ENCODE measurements around the gene YIF1A. TPM values are rescaled to one million over a fixed set of nuclear protein-coding genes. Genes with fewer than 3 reads are reported as not detected.

YIF1A gene
- total RNA-seq, 1 experiment from 2014 or later, result 54.7 TPM

GRCh38 chr11:66324664-66325063 lies 35.7 kb upstream of the YIF1A start:
- TF ChIP-seq EGR1 (IDR thresholded peaks at IDR 0.05; ENCODE audit: low read depth), result no peak
- no peak for TF ChIP-seq YY1 (IDR thresholded peaks at IDR 0.05; ENCODE audit: extremely low read depth, insufficient replicate concordance, low read depth, low read length)
- no peak for TF ChIP-seq CEBPB (IDR thresholded peaks at IDR 0.05; ENCODE audit: low read depth)
- TF ChIP-seq REST (IDR thresholded peaks at IDR 0.05; ENCODE audit: low read depth), result no peak
- TF ChIP-seq EZH2phosphoT487 (IDR thresholded peaks at IDR 0.05; ENCODE audit: borderline replicate concordance), result no peak
- TF ChIP-seq ZNF274 (IDR thresholded peaks at IDR 0.05; ENCODE audit: low read depth, low read length), result no peak
- TF ChIP-seq POLR2AphosphoS5 (IDR thresholded peaks at IDR 0.05; ENCODE audit: low read depth, low read length), result no peak
- TF ChIP-seq MAX (IDR thresholded peaks at IDR 0.05), result no peak
- no peak for TF ChIP-seq EZH2 (IDR thresholded peaks at IDR 0.05)
- no peak for TF ChIP-seq FOSL1 (IDR thresholded peaks at IDR 0.05; ENCODE audit: low read depth)
- no peak for TF ChIP-seq ELF1 (IDR thresholded peaks at IDR 0.05; ENCODE audit: borderline replicate concordance, low read depth)
- TF ChIP-seq SRF (IDR thresholded peaks at IDR 0.05; ENCODE audit: low read depth), result no peak
- TF ChIP-seq RAD21 (IDR thresholded peaks at IDR 0.05; ENCODE audit: low read depth), result no peak
- TF ChIP-seq CTCF (IDR thresholded peaks at IDR 0.05 in 2 of 3, conservative IDR thresholded peaks at IDR 0.05 in 1 of 3; ENCODE audit: borderline replicate concordance in 1 of 3, insufficient read depth in 1 of 3, low read depth in 2 of 3, low read length in 2 of 3), result no peak
- TF ChIP-seq CBX3 (IDR thresholded peaks at IDR 0.05; ENCODE audit: low read depth), result no peak
- no peak for TF ChIP-seq ZFX (IDR thresholded peaks at IDR 0.05)
- no peak for TF ChIP-seq TCF7L2 (IDR thresholded peaks at IDR 0.05; ENCODE audit: borderline replicate concordance, extremely low read depth, insufficient read depth, insufficient read length)
- TF ChIP-seq JUND (IDR thresholded peaks at IDR 0.05), result no peak
- Histone ChIP-seq H3K27me3 (ENCODE audit: insufficient read depth, low read length) (no peaks in the 10 kb centered on the region), H3K36me3 (ENCODE audit: control insufficient read depth in 1 of 2, insufficient read depth in 2 of 2, low read length in 2 of 2) (no peaks in the 10 kb centered on the region), H4K20me1 (ENCODE audit: insufficient read depth) (no peaks in the 10 kb centered on the region), H3K9me3 (ENCODE audit: control insufficient read depth in 1 of 2, insufficient read depth in 1 of 2, low read depth in 1 of 2, low read length in 2 of 2) (no peaks in the 10 kb centered on the region), H3K4me3 (replicated peaks in 1 of 2; ENCODE audit: low read depth in 1 of 2, low read length in 2 of 2) (no peak overlapping the region), H3K9me2 (ENCODE audit: insufficient read depth) (no peaks in the 10 kb centered on the region), H3K79me2 (ENCODE audit: insufficient read depth, low read length) (no peaks in the 10 kb centered on the region), H3K27ac (ENCODE audit: low read depth, low read length) (no peak overlapping the region), H3K9ac (ENCODE audit: low read length) (peak overlapping the region; percentile 11; the same call in 1 of the 2 replicates), H3K4me2 (ENCODE audit: low read length) (peak overlapping the region; percentile 46), H3K4me1 (ENCODE audit: control insufficient read depth in 1 of 2, insufficient read depth in 2 of 2, low read length in 2 of 2) (peaks cover 17 to 51% of the 10 kb centered on the region in 2 experiments), H2AFZ (ENCODE audit: low read depth, low read length, poor library complexity, severe bottlenecking) (no peak overlapping the region)
- POLR2A ChIA-PET, result no interaction called here
- CTCF ChIA-PET, result interaction anchor here (2.1 kb wide), 1 partner anchor 13 kb away, joined by 9 read pairs; no protein-coding TSS in a partner anchor
- RAD21 ChIA-PET (ENCODE audit: low non-redundant PET in 1 of 2, low total read pairs in 2 of 2, uncharacterized antibody in 2 of 2, unreplicated experiment in 2 of 2), result no interaction called here
- intact Hi-C loops (cut with micrococcal nuclease), result no loop called here
- no peak for DNase-seq (ENCODE audit: low read depth, low spot score)
- no TSS peak for BruUV-seq (replicated peaks)
- ATAC-seq, result no peak

Measured in HCT116 (cell line).